Activated CD4-positive, alpha-beta T cell treated with anti-CD3 and anti-CD28 coated beads, Interleukin-10, Interleukin-2, amounts not matched to agents 100 ng/mL and 50 ng/mL, durations not matched to agents 16 hours and 8 hours (primary cell): Measurements from ENCODE around the gene LASP1NB.

Experiments used
- DNase-seq: peaks from one replicate; pipeline ENCODE4 v3.0.0-alpha.2; 2020

LASP1NB gene

DNA sequence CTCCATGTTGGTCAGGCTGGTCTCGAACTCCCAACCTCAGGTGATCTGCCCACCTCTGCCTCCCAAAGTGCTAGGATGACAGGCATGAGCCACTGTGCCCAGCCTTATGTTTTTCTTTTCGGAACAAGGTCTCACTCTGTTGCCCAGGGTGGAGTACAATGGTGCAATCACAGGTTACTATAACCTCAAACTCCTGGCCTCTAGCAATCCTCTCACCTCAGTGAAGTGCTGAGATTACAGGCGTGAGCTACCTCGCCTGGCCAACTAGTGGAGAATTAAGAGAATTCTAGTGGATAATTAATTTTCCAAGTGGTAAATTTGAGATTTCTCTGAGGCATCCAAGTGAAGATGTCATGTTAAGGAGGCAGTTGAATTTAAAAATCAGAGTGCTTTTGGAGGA lies 44.7 kb downstream of the LASP1NB start:
- no peak for DNase-seq

DNA sequence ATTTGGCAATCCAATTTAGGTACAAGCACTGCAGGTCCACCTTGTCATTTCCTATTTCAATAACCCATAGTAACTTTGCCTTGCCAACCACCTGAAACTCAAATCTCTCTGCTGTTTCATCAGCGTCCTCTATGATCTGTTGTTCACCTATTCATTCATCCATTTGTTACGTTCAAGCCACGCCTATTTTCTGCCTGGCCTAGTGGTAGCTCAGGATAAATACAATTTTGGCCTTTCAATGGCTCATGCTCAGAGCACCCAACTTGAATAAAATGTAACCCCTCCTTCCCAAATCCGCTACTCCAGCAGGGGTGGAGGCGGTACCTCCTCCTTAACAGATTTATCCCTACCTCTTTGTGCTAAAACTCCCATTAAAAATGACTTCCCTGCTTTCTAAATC lies 45.4 kb downstream of the LASP1NB start:
- DNase-seq = no peak

DNA sequence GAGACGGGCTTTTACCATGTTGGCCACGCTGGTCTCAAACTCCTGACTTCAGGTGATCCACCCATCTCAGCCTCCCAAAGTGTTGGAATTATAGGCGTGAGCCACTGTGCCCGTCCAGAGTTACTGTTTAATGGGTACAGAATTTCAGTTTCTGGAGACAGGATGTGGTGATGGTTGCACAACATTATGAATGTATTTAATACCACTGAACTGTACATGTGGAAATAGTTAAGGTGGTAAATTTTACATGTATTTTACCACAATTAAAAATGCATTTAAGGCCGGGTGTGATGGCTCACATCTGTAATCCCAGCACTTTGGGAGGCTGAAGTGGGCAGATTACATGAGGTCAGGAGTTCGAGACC lies 50.8 kb downstream of the LASP1NB start:
- peak; percentile 37 for DNase-seq

DNA sequence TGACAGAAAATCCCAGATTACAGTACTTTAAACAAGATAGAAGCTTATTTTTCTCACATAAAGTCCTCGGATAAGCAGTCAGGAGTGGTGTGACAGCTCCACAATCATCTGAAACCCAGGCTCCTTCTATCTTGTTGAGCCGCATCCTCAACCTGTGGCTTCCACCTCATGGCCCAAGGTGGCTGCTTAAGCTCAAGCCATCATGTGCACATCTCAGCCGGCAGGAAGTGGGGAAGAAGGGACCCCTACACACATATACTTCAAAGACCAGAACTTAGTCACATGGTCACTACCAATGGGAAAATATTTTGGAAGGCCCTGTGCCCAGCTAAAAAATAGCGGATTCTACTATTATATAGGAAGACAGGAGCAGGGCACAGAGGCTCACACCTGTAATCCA lies 52.8 kb downstream of the LASP1NB start:
- no peak for DNase-seq
